Testis (tissue), 3 donors: ENCODE measurements around the gene TERT. TPM values are rescaled to one million over a fixed set of nuclear protein-coding genes. Genes with fewer than 3 reads are reported as not detected.

ENCODE experiments used
- DNase-seq: peaks from one replicate; pipeline ENCODE4 v3.0.0-alpha.2; 2019
- H3K27ac ChIP-seq, 2 donors: fragments of 200-600 bp; sonication (generic); one replicate each; pipeline ENCODE4 v1.5.1; 2019
- H3K27me3 ChIP-seq: fragments of 200-600 bp; sonication (generic); one replicate; pipeline ENCODE4 v1.5.1; 2019
- H3K36me3 ChIP-seq: fragments of 200-600 bp; sonication (generic); one replicate; pipeline ENCODE4 v1.5.1; 2017; ENCODE audit warnings: low read depth; ENCODE audit errors: missing control alignments
- H3K4me1 ChIP-seq: fragments of 200-600 bp; sonication (generic); one replicate; pipeline ENCODE4 v1.5.1; 2019
- H3K4me3 ChIP-seq, 2 donors: fragments of 200-600 bp; sonication (generic); one replicate each; pipeline ENCODE4 v1.5.1; 2017 to 2019
- H3K9me3 ChIP-seq: fragments of 200-600 bp; sonication (generic); one replicate; pipeline ENCODE4 v1.5.1; 2017
- POLR2A ChIP-seq: fragments of 450-650 bp; IDR thresholded peaks from one replicate; pipeline ENCODE4 v1.6.1; 2017; ENCODE audit warnings: antibody characterized with exemption, mild to moderate bottlenecking, moderate library complexity
- WGBS, 2 donors: methylation state at CpG; one replicate each; pipeline ENCODE4 v1.1.5; 2018; 5-methylcytosine and 5-hydroxymethylcytosine counted together
- intact Hi-C: fragments of 100-400 bp; cut with DNase I; formaldehyde crosslinking; loops from one replicate; pipeline ENCODE4 v1.15.1; 2023; ENCODE audit warnings: low total_unique reads
- polyA plus RNA-seq: library from polyadenylated mRNA; stranded (reverse); fragments of 350-450 nt; fragmentation: Illumina TruSeq; extraction: RNeasy Lipid Tissue Mini Kit (QIAGEN cat#74804); gene quantifications from one replicate; pipeline ENCODE4 v1.2.3, GENCODE V29; 2014; ENCODE audit warnings: low read depth, low replicate concordance; ENCODE audit not compliant: insufficient read depth
- total RNA-seq, 2 donors: library from RNA; depleted of rRNA; stranded (reverse); fragments of >200 nt; gene quantifications; one replicate each; pipeline ENCODE4 v1.2.3, GENCODE V29; 2016
- TF ChIP-seq, protein P1 (sequence below), 3 experiments: fragments of 450-650 bp in 2 of 3; fragments of 200-600 bp in 1 of 3; sonication (generic) in 1 of 3; IDR thresholded peaks; one replicate each; pipeline ENCODE4 v1.5.1; 2016 to 2019; ENCODE audit warnings: antibody characterized with exemption in 3 of 3, mild to moderate bottlenecking in 2 of 3, moderate library complexity in 1 of 3

TERT gene
- total and polyA plus RNA-seq, 3 donors from 2014 or later = 2.1 to 5.5 (median 4.4) TPM

DNA sequence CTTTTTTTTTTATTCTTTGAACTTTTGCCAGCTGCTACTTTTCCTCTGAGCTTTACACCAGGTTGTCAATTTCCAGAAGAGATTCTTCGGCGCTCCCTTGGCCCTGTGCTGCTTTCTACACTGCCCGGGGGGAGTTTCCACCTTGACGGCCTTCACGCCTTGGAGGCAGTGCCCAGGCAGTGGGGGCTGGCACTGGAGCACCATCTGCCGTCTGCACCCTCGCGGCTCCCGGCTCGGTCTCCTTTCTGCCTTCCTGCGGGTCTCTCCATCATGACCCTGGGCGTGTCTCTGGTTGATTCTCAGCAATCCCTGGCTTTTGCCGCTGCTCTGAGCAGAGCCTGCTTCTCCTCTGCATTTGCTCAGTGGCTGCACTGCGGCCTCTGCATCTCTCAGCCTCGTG lies 66.7 kb downstream of the TERT start:
- H3K4me1 ChIP-seq = no peaks in the 10 kb centered on the region
- DNase-seq = no peak
- no peaks in the 10 kb centered on the region for H3K27me3 ChIP-seq
- WGBS, 2 donors = 43 to 45% methylated on average over 15 of the region's 15 CpGs
- TF ChIP-seq, protein P1, sequence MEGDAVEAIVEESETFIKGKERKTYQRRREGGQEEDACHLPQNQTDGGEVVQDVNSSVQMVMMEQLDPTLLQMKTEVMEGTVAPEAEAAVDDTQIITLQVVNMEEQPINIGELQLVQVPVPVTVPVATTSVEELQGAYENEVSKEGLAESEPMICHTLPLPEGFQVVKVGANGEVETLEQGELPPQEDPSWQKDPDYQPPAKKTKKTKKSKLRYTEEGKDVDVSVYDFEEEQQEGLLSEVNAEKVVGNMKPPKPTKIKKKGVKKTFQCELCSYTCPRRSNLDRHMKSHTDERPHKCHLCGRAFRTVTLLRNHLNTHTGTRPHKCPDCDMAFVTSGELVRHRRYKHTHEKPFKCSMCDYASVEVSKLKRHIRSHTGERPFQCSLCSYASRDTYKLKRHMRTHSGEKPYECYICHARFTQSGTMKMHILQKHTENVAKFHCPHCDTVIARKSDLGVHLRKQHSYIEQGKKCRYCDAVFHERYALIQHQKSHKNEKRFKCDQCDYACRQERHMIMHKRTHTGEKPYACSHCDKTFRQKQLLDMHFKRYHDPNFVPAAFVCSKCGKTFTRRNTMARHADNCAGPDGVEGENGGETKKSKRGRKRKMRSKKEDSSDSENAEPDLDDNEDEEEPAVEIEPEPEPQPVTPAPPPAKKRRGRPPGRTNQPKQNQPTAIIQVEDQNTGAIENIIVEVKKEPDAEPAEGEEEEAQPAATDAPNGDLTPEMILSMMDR (IDR thresholded peaks at IDR 0.05) = no peak
- TF ChIP-seq POLR2A = no peak
- no peak overlapping the region for H3K27ac ChIP-seq
- intact Hi-C loops = no loop called here
- H3K4me3 ChIP-seq = no peak overlapping the region
- H3K36me3 ChIP-seq = no peaks in the 10 kb centered on the region
- no peaks in the 10 kb centered on the region for H3K9me3 ChIP-seq

DNA sequence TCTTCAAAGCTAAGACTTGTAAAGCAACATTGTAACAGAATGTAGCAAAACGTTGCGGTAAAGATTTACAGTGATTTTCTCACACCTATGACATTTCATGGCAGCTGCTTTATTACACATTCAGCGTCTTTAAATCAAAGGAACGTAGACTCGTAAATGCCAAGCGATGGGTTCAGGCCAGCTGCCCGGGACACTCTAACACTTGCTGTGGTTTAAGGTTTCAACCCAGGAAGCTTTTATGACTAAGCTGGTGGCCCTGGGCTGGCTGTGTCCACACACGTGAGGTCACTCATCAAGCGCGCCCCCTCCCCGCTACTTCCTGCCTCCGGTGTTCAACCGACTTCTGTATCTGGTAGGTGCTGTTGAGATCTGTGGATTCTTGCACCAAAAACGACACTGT lies 67.2 kb downstream of the TERT start:
- no peaks in the 10 kb centered on the region for H3K27me3 ChIP-seq
- no peak for TF ChIP-seq POLR2A
- TF ChIP-seq, protein P1 (IDR thresholded peaks at IDR 0.05) = no peak
- H3K4me3 ChIP-seq = no peak overlapping the region
- peak; percentile 19 for DNase-seq
- 32 to 34% methylated on average over 14 of the region's 14 CpGs for WGBS, 2 donors
- no peaks in the 10 kb centered on the region for H3K4me1 ChIP-seq
- H3K27ac ChIP-seq = no peak overlapping the region
- no peaks in the 10 kb centered on the region for H3K9me3 ChIP-seq
- intact Hi-C loops = no loop called here
- H3K36me3 ChIP-seq = no peaks in the 10 kb centered on the region

DNA sequence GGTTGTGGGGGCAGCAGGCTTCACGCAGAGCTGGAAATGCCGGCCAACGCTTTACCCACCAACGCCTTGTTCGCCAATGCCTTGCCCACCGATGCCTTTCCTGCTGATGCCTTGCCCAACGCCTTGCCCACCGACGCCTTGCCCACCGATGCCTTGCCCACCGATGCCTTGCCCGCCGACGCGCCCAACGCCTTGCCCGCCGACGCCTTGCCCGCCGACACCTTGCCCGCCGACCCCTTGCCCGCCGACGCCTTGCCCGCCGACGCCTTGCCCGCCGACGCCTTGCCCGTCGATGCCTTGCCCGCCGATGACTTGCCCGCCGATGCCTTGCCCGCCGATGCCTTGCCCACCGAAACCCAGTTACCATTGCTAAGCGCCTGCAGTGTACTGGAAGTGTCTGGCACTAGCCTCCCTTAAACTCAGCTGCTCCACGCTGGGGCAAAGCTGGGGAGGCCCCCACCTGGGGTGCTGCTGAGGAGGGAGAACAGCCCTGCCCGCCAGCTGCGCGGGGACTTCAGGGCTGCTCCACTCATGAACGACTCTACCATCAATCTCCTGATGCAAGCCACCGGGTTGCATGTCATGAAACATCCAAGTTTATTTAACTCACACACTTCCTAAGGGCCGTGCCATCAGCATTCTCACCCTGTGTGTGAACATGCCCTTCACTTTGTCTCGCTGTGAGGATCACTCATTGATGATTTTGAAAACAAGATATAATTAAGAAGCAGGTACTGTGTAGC lies 67.9 kb downstream of the TERT start:
- Histone ChIP-seq H3K4me1 (no peaks in the 10 kb centered on the region), H3K27me3 (no peaks in the 10 kb centered on the region), H3K4me3 (no peak overlapping the region), H3K27ac (no peak overlapping the region), H3K36me3 (no peaks in the 10 kb centered on the region), H3K9me3 (no peaks in the 10 kb centered on the region)
- WGBS, 2 donors = 83 to 89% methylated on average over 48 to 49 of the region's 50 CpGs
- TF ChIP-seq POLR2A = no peak
- TF ChIP-seq, protein P1 (IDR thresholded peaks at IDR 0.05) = no peak
- intact Hi-C loops = no loop called here
- no peak for DNase-seq

DNA sequence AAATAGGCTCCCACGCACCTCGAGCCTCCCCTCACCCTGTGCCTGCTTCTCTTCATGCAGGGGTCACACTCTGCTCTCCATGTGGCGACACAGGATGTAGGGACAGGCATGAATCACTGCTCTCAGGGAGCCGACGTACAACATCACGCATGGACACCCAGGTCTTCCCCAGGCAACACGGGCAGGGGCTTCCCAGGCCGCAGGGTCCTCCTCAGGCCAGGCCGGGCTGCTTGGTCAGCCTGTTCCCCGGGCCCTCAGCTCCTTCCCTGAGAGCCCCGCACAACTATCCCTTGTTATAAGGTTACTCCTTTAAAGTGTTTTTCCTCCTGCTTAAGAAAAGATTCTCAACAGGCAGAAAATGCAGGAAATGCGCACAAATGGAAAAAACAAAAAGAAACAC lies 68.6 kb downstream of the TERT start:
- Histone ChIP-seq H3K9me3 (no peaks in the 10 kb centered on the region), H3K27me3 (no peaks in the 10 kb centered on the region), H3K27ac (no peak overlapping the region), H3K36me3 (no peaks in the 10 kb centered on the region), H3K4me1 (no peaks in the 10 kb centered on the region), H3K4me3 (no peak overlapping the region)
- WGBS, 2 donors = 84 to 91% methylated on average over 11 to 12 of the region's 12 CpGs
- no peak for DNase-seq
- TF ChIP-seq POLR2A = no peak
- TF ChIP-seq, protein P1 (IDR thresholded peaks at IDR 0.05) = no peak
- intact Hi-C loops = no loop called here

DNA sequence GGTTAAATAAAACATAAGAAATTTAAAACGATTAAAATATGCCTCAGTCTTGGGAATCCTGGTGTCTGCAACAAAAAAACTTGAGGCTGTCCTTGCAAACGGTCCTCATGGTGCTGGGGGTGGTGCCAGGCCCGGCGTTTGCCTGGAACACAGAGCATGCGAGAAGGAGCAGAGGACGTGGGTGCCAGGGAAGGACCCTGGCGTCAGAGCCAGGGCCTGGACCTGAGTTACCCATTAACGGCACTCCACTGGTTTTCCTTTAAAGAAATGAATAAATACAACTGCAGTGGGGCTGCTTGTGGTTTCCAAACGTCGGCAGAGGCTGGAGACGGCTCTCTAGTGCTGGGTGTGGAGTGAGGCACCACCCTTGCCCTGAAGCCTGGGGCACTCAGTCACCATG lies 69.8 kb downstream of the TERT start, which contains the start of gene SLC6A18:
SLC6A18 (plus strand) TSS at position 301 of the 400 bp plus-strand sequence; CDS start at position 398, 97 bp downstream.
- H3K9me3 ChIP-seq = no peaks in the 10 kb centered on the region
- 82 to 85% methylated on average over 6 to 11 of the region's 11 CpGs for WGBS, 2 donors
- DNase-seq = no peak
- H3K27ac ChIP-seq = no peak within 1 kb of the TSS
- no peaks in the 10 kb centered on the region for H3K36me3 ChIP-seq
- no peak for TF ChIP-seq POLR2A
- TF ChIP-seq, protein P1 (IDR thresholded peaks at IDR 0.05) = no peak
- intact Hi-C loops = no loop called here
- H3K27me3 ChIP-seq = no peaks in the 10 kb centered on the region
- H3K4me1 ChIP-seq = no peaks in the 10 kb centered on the region
- H3K4me3 ChIP-seq = no peak within 1 kb of the TSS
